Neuronal stem cell (in vitro differentiated cells): ENCODE data around the gene TMEM59. TPM values are rescaled to one million over a fixed set of nuclear protein-coding genes. Genes with fewer than 3 reads are reported as not detected.

Experiments used
- DNase-seq: peaks from one replicate; pipeline ENCODE4 v3.0.0-alpha.2; 2013; ENCODE audit warnings: low spot score
- H2AFZ ChIP-seq: one replicate; pipeline ENCODE4 v1.6.1; 2013; ENCODE audit warnings: mild to moderate bottlenecking, low read length, inconsistent platforms
- H2AK5ac ChIP-seq: 2 replicates; pipeline ENCODE4 v1.6.1; 2013; ENCODE audit warnings: low read depth, mild to moderate bottlenecking, inconsistent platforms, low read length, moderate library complexity, mixed read lengths
- H2BK120ac ChIP-seq: 2 replicates; pipeline ENCODE4 v1.6.1; 2013; ENCODE audit warnings: low read depth, mild to moderate bottlenecking, inconsistent platforms, low read length, moderate library complexity, mixed read lengths
- H2BK12ac ChIP-seq: one replicate; pipeline ENCODE4 v1.6.1; 2013; ENCODE audit warnings: low read length, inconsistent platforms
- H2BK15ac ChIP-seq: 2 replicates; pipeline ENCODE4 v1.6.1; 2013; ENCODE audit warnings: mild to moderate bottlenecking, low read length, inconsistent platforms, mixed read lengths
- H2BK5ac ChIP-seq: one replicate; pipeline ENCODE4 v1.6.1; 2013; ENCODE audit warnings: inconsistent platforms, mild to moderate bottlenecking, low read length, moderate library complexity
- H3K14ac ChIP-seq: one replicate; pipeline ENCODE4 v1.6.1; 2013; ENCODE audit warnings: low read length, inconsistent platforms
- H3K18ac ChIP-seq: 2 replicates; pipeline ENCODE4 v1.6.1; 2013; ENCODE audit warnings: low read length, inconsistent platforms
- H3K23ac ChIP-seq: 2 replicates; pipeline ENCODE4 v1.6.1; 2013; ENCODE audit warnings: low read depth, mild to moderate bottlenecking, mixed read lengths, low read length, inconsistent platforms; ENCODE audit not compliant: poor library complexity
- H3K27ac ChIP-seq: replicated peaks from 3 replicates; pipeline ENCODE4 v1.5.1; 2013; ENCODE audit warnings: low read length, inconsistent platforms
- H3K27me3 ChIP-seq, 3 experiments: 2 replicates each; pipeline ENCODE4 v1.6.1; 2013; ENCODE audit warnings: low read length in 3 of 3, mild to moderate bottlenecking in 2 of 3, inconsistent platforms in 1 of 3, low read depth in 1 of 3, mixed read lengths in 1 of 3, moderate library complexity in 1 of 3; ENCODE audit not compliant: control insufficient read depth in 3 of 3, insufficient read depth in 3 of 3
- H3K36me3 ChIP-seq, 2 donors: replicated peaks in 1 of 2; 2 replicates each; pipeline ENCODE4 v1.6.1; 2013; ENCODE audit warnings: low read length in 2 of 2; ENCODE audit not compliant: control insufficient read depth in 2 of 2, insufficient read depth in 2 of 2
- H3K4ac ChIP-seq: 2 replicates; pipeline ENCODE4 v1.6.1; 2013; ENCODE audit warnings: inconsistent platforms, mild to moderate bottlenecking, low read length, moderate library complexity
- H3K4me1 ChIP-seq, 2 donors: 1 replicate in 1 of 2; 2 replicates in 1 of 2; pipeline ENCODE4 v1.6.1; 2013; ENCODE audit warnings: low read length in 2 of 2, low read depth in 1 of 2; ENCODE audit not compliant: control insufficient read depth in 2 of 2, insufficient read depth in 1 of 2
- H3K4me2 ChIP-seq: one replicate; pipeline ENCODE4 v1.6.1; 2013; ENCODE audit warnings: mild to moderate bottlenecking, low read length, inconsistent platforms; ENCODE audit not compliant: insufficient read depth, poor library complexity, severe bottlenecking
- H3K4me3 ChIP-seq, 2 donors: 2 replicates each; pipeline ENCODE4 v1.5.1; 2013; ENCODE audit warnings: low read length in 2 of 2, mild to moderate bottlenecking in 2 of 2, inconsistent platforms in 1 of 2, moderate library complexity in 1 of 2
- H3K79me1 ChIP-seq: one replicate; pipeline ENCODE4 v1.6.1; 2013; ENCODE audit warnings: low read depth, mild to moderate bottlenecking, inconsistent platforms, low read length, moderate library complexity
- H3K9ac ChIP-seq: one replicate; pipeline ENCODE4 v1.6.1; 2013; ENCODE audit warnings: mild to moderate bottlenecking, low read depth, low read length, inconsistent platforms; ENCODE audit not compliant: poor library complexity
- H3K9me3 ChIP-seq, 2 donors: replicated peaks in 1 of 2; 2 replicates each; pipeline versions ENCODE3 to v1.6.1; 2013; ENCODE audit warnings: low read length in 2 of 2, mild to moderate bottlenecking in 2 of 2, inconsistent platforms in 1 of 2, low read depth in 1 of 2, mixed read lengths in 1 of 2, moderate library complexity in 1 of 2; ENCODE audit not compliant: control insufficient read depth in 2 of 2, insufficient read depth in 1 of 2
- H4K8ac ChIP-seq: one replicate; pipeline ENCODE4 v1.6.1; 2013; ENCODE audit warnings: low read depth, mild to moderate bottlenecking, inconsistent platforms, low read length, moderate library complexity
- H4K91ac ChIP-seq: one replicate; pipeline ENCODE4 v1.6.1; 2013; ENCODE audit warnings: low read length, low read depth, mild to moderate bottlenecking, inconsistent platforms; ENCODE audit not compliant: poor library complexity
- WGBS, 2 donors: extraction: QIAGEN DNeasy Blood & Tissue Kit; methylation state at CpG; one replicate each; pipeline ENCODE4 v1.1.7; 2013; ENCODE audit warnings: missing lambda C conversion rate in 2 of 2, mixed read lengths in 1 of 2; ENCODE audit not compliant: insufficient read length in 2 of 2, insufficient replicate concordance in 1 of 2; ENCODE audit errors: extremely low coverage in 2 of 2; 5-methylcytosine and 5-hydroxymethylcytosine counted together
- polyA plus RNA-seq, 2 experiments: library from polyadenylated mRNA; stranded (reverse); fragments of 200-250 nt; gene quantifications; one replicate each; pipeline ENCODE4 v1.2.3, GENCODE V29; 2013

The TMEM59 gene, protein sequence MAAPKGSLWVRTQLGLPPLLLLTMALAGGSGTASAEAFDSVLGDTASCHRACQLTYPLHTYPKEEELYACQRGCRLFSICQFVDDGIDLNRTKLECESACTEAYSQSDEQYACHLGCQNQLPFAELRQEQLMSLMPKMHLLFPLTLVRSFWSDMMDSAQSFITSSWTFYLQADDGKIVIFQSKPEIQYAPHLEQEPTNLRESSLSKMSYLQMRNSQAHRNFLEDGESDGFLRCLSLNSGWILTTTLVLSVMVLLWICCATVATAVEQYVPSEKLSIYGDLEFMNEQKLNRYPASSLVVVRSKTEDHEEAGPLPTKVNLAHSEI
- polyA plus RNA-seq (2013, experiment 1 of 2) = 98.8 TPM
- 96.0 TPM for polyA plus RNA-seq (2013, experiment 2 of 2)

GRCh38 chr1:54052934-54053744, at the start of gene TMEM59, which contains the start of gene TCEANC2:
TMEM59 (minus strand) TSS chr1:54053204; CDS start chr1:54053188, 16 bp downstream.
TCEANC2 (plus strand) TSS chr1:54053608; CDS start chr1:54054423, 815 bp downstream.
- no peaks in the 10 kb centered on the region for H3K27me3 ChIP-seq
- H4K8ac ChIP-seq = no peak within 1 kb of the TSS
- H3K79me1 ChIP-seq = no peaks in the 10 kb centered on the region
- H3K9me3 ChIP-seq = no peaks in the 10 kb centered on the region
- H2BK12ac ChIP-seq = no peak within 1 kb of the TSS
- H3K23ac ChIP-seq = peak within 1 kb of the TSS; percentile 82
- peak within 1 kb of the TSS; percentile 67 to 93 for H3K4me3 ChIP-seq
- DNase-seq = peak; percentile 96
- peak within 1 kb of the TSS; percentile 95 for H3K9ac ChIP-seq
- peak within 1 kb of the TSS; percentile 23 for H2AK5ac ChIP-seq
- no peak within 1 kb of the TSS for H3K4ac ChIP-seq
- peak within 1 kb of the TSS; percentile 95 for H3K27ac ChIP-seq
- no peaks in the 10 kb centered on the region for H3K36me3 ChIP-seq
- H3K18ac ChIP-seq = peak within 1 kb of the TSS; percentile 92
- H3K14ac ChIP-seq = no peak within 1 kb of the TSS
- peak within 1 kb of the TSS; percentile 34 for H2BK120ac ChIP-seq
- peak within 1 kb of the TSS; percentile 70 for H2BK15ac ChIP-seq
- WGBS, 2 donors = no CpG with 5 or more reads among the region's 59 CpGs
- H2BK5ac ChIP-seq = peak within 1 kb of the TSS; percentile 97
- peak within 1 kb of the TSS; percentile 94 for H2AFZ ChIP-seq
- H3K4me2 ChIP-seq = peak within 1 kb of the TSS; percentile 64
- H3K4me1 ChIP-seq = peaks cover 2 to 4% of the 10 kb centered on the region in 2 donors
- no peak within 1 kb of the TSS for H4K91ac ChIP-seq

DNA sequence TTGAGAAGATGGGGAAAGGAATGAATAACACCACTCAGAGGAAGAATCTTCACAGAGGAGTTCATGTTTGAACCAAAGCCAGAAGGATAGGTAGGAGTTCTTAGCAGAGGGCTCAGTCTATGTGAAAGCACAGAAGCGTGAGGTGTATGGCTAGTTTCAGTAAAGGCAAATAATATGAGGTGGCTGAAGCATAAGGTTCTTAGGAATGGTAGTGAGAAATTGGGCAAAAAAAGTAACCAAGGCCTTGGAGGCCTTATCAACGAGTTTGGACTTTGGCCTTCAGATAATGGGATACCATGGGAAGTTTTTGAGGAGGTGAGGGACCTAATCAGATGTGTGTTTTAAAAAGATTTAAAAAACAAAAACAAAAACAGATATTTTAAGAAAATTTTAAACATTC, 47.5 kb upstream of the TMEM59 start:
- no peak for DNase-seq
- no peak overlapping the region for H3K9ac ChIP-seq
- H2BK5ac ChIP-seq = no peak overlapping the region
- peaks cover 0 to 2% of the 10 kb centered on the region in 2 donors for H3K4me1 ChIP-seq
- no peak overlapping the region for H3K4me3 ChIP-seq
- H2AK5ac ChIP-seq = no peak overlapping the region
- no peak overlapping the region for H2BK12ac ChIP-seq
- H2AFZ ChIP-seq = no peak overlapping the region
- H3K27ac ChIP-seq = no peak overlapping the region
- H4K8ac ChIP-seq = no peak overlapping the region
- H3K4me2 ChIP-seq = no peak overlapping the region
- H2BK120ac ChIP-seq = no peak overlapping the region
- H3K18ac ChIP-seq = no peak overlapping the region
- H3K23ac ChIP-seq = no peak overlapping the region
- no peak overlapping the region for H4K91ac ChIP-seq
- peaks cover 0 to 14% of the 10 kb centered on the region in 2 donors for H3K36me3 ChIP-seq
- no peaks in the 10 kb centered on the region for H3K79me1 ChIP-seq
- no CpG with 5 or more reads among the region's 2 CpGs for WGBS, 2 donors
- no peaks in the 10 kb centered on the region for H3K9me3 ChIP-seq
- H3K14ac ChIP-seq = no peak overlapping the region
- no peak overlapping the region for H2BK15ac ChIP-seq
- H3K4ac ChIP-seq = no peak overlapping the region
- H3K27me3 ChIP-seq = no peaks in the 10 kb centered on the region

DNA sequence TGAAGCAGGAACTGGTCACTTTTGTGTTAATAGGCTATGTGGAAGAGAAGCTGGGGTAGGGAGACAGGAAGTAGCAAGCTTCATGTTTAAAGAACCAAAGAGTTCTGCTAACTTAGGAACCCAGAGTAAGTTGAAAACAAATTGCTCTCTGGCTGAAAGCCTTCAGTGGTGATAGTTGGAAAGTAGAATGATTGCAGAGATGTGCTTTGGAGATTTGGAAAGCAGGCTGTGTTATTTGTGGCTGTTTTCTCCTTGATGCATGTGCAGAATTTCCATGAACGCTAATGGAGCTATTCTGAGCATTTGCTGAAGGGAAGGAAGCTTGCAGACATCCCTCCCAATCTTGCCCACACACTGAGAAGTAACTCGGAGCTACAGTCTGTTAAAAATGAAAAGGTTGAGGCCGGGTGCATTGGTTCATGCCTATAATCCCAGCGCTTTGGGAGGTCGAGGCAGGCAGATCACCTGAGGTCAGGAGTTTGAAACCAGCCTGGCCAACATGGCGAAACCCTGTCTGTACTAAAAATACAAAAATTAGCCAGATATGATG, 46.1 kb upstream of the TMEM59 start:
- no peak overlapping the region for H2AK5ac ChIP-seq
- H3K4me2 ChIP-seq = no peak overlapping the region
- H2BK12ac ChIP-seq = no peak overlapping the region
- peaks cover 0 to 4% (median 0%) of the 10 kb centered on the region in 3 experiments for H3K27me3 ChIP-seq
- no peak overlapping the region for H3K4me3 ChIP-seq
- H2BK120ac ChIP-seq = no peak overlapping the region
- no peaks in the 10 kb centered on the region for H3K79me1 ChIP-seq
- H4K91ac ChIP-seq = no peak overlapping the region
- no peak overlapping the region for H4K8ac ChIP-seq
- peaks cover 0 to 2% of the 10 kb centered on the region in 2 donors for H3K4me1 ChIP-seq
- no peak overlapping the region for H3K23ac ChIP-seq
- no peak overlapping the region for H2AFZ ChIP-seq
- H3K4ac ChIP-seq = no peak overlapping the region
- H3K14ac ChIP-seq = no peak overlapping the region
- no peak overlapping the region for H3K9ac ChIP-seq
- no peak for DNase-seq
- no peaks in the 10 kb centered on the region for H3K9me3 ChIP-seq
- no peak overlapping the region for H2BK5ac ChIP-seq
- no peak overlapping the region for H3K27ac ChIP-seq
- no CpG with 5 or more reads among the region's 6 CpGs for WGBS, 2 donors
- no peak overlapping the region for H2BK15ac ChIP-seq
- H3K36me3 ChIP-seq = peaks cover 0 to 14% of the 10 kb centered on the region in 2 donors
- H3K18ac ChIP-seq = no peak overlapping the region
